ENCODE data around the gene PPIL1.
"Not testable (repeated sequence)": the region's sequence is repeated elsewhere in the genome, so short reads cannot be mapped to it uniquely, and the experiment has no call there.

The PPIL1 gene

GRCh38 chr6:36874443-36875249, at the start of gene PPIL1:
Gene PPIL1, minus strand, starts transcription at chr6:36874803. Its CDS starts 31 bp downstream, at chr6:36874772.
- peak; percentile 21 to 94 (median 76) for DNase-seq

- DNase-seq: no peak
Measured at GRCh38 chr6:36924131-36924530, 49.5 kb upstream of the PPIL1 start.

- DNase-seq: no peak
Measured at GRCh38 chr6:36920546-36920945, 45.9 kb upstream of the PPIL1 start.

GRCh38 chr6:36920049-36920448, 45.4 kb upstream of the PPIL1 start:
- DNase-seq: no peak

GRCh38 chr6:36917541-36918193, 43.1 kb upstream of the PPIL1 start:
- DNase-seq: no peak

GRCh38 chr6:36916126-36916525, 41.5 kb upstream of the PPIL1 start:
- no peak for DNase-seq

GRCh38 chr6:36915599-36915998, 41.0 kb upstream of the PPIL1 start:
- DNase-seq: no peak

- DNase-seq: peak in 1 of 14 donors; percentile 5
Measured at GRCh38 chr6:36914227-36914794, 39.7 kb upstream of the PPIL1 start.

GRCh38 chr6:36913082-36913481, 38.5 kb upstream of the PPIL1 start:
- DNase-seq: no peak

- no peak for DNase-seq
Measured at GRCh38 chr6:36912586-36912985, 38.0 kb upstream of the PPIL1 start.

- DNase-seq: no peak
Measured at GRCh38 chr6:36912030-36912454, 37.4 kb upstream of the PPIL1 start.

- no peak for DNase-seq
Measured at GRCh38 chr6:36908747-36909146, 34.1 kb upstream of the PPIL1 start.

GRCh38 chr6:36907781-36908180, 33.2 kb upstream of the PPIL1 start:
- DNase-seq: peak in 8 of 14 donors; percentile 25 to 54 (median 32)

- DNase-seq: peak in 6 of 14 donors; percentile 19 to 64 (median 36)
Measured at GRCh38 chr6:36906539-36907325, 32.1 kb upstream of the PPIL1 start.

- no peak for DNase-seq
Measured at GRCh38 chr6:36904851-36905393, 30.3 kb upstream of the PPIL1 start.

- no peak for DNase-seq
Measured at GRCh38 chr6:36904114-36904513, 29.5 kb upstream of the PPIL1 start.

- no peak for DNase-seq
Measured at GRCh38 chr6:36897609-36898008, 23.0 kb upstream of the PPIL1 start.

GRCh38 chr6:36893976-36894932, 19.7 kb upstream of the PPIL1 start:
- DNase-seq: no peak

- DNase-seq: not testable (repeated sequence)
Measured at GRCh38 chr6:36891153-36891552, 16.6 kb upstream of the PPIL1 start.

GRCh38 chr6:36890112-36890663, 15.6 kb upstream of the PPIL1 start:
- no peak for DNase-seq

Data from C1 segment of cervical spinal cord (tissue), 14 donors.